ENCODE results near the gene HINFP. TPM values are rescaled to one million over a fixed set of nuclear protein-coding genes. Genes with fewer than 3 reads are reported as not detected.

Gene HINFP
- total and polyA plus RNA-seq, 2 experiments from 2014 or later, result 12.6 to 29.2 TPM

- Histone ChIP-seq H3K79me2 (replicated peaks; ENCODE audit: insufficient read depth) (peaks cover 42% of the 10 kb centered on the region), H3K4me3 (no peak overlapping the region)
- no peak overlapping the region for H3K4me3 Mint-ChIP-seq
Measured at GRCh38 chr11:119089319-119089718, 32.1 kb upstream of the HINFP start.

More at GRCh38 chr11:119089319-119089718, 32.1 kb upstream of the HINFP start:
- Histone ChIP-seq H3K36me3 (ENCODE audit: insufficient read depth) (peaks cover 4% of the 10 kb centered on the region), H3K27ac (ENCODE audit: low read depth) (no peak overlapping the region), H2AFZ (no peak overlapping the region), H4K20me1 (replicated peaks; ENCODE audit: insufficient read depth) (peaks cover 29% of the 10 kb centered on the region; the same call in 1 of the 2 replicates), H3K9me2 (ENCODE audit: insufficient read depth) (no peaks in the 10 kb centered on the region), H3K4me1 (ENCODE audit: insufficient read depth) (peaks cover 18% of the 10 kb centered on the region), H3K4me2 (no peak overlapping the region), H3K27me3 (ENCODE audit: insufficient read depth) (no peaks in the 10 kb centered on the region), H3F3A (replicated peaks; ENCODE audit: low read depth) (peaks cover 38% of the 10 kb centered on the region)
- TF ChIP-seq EZH2 (IDR thresholded peaks at IDR 0.05; ENCODE audit: low read depth, unreplicated experiment), result no peak
- no peak for TF ChIP-seq CTCF (conservative IDR thresholded peaks at IDR 0.05; ENCODE audit: low read depth in 2 of 2)
- TF ChIP-seq JUNB (IDR thresholded peaks at IDR 0.05; ENCODE audit: unreplicated experiment), result no peak
- no peak for TF ChIP-seq STAT1 (IDR thresholded peaks at IDR 0.05; ENCODE audit: unreplicated experiment)
- TF ChIP-seq CREB1 (CRISPR knock-in tag; IDR thresholded peaks at IDR 0.05; ENCODE audit: low read depth), result no peak
- no peak for TF ChIP-seq NANOG (IDR thresholded peaks at IDR 0.05; ENCODE audit: borderline replicate concordance)
- no peak for TF ChIP-seq POLR2AphosphoS5 (IDR thresholded peaks at IDR 0.05; ENCODE audit: low read depth)
- no peak for TF ChIP-seq ZNF331 (CRISPR knock-in tag; IDR thresholded peaks at IDR 0.05; ENCODE audit: low read depth)
- no peak for TF ChIP-seq ZNF114 (CRISPR knock-in tag; IDR thresholded peaks at IDR 0.05)
- TF ChIP-seq, protein P1, sequence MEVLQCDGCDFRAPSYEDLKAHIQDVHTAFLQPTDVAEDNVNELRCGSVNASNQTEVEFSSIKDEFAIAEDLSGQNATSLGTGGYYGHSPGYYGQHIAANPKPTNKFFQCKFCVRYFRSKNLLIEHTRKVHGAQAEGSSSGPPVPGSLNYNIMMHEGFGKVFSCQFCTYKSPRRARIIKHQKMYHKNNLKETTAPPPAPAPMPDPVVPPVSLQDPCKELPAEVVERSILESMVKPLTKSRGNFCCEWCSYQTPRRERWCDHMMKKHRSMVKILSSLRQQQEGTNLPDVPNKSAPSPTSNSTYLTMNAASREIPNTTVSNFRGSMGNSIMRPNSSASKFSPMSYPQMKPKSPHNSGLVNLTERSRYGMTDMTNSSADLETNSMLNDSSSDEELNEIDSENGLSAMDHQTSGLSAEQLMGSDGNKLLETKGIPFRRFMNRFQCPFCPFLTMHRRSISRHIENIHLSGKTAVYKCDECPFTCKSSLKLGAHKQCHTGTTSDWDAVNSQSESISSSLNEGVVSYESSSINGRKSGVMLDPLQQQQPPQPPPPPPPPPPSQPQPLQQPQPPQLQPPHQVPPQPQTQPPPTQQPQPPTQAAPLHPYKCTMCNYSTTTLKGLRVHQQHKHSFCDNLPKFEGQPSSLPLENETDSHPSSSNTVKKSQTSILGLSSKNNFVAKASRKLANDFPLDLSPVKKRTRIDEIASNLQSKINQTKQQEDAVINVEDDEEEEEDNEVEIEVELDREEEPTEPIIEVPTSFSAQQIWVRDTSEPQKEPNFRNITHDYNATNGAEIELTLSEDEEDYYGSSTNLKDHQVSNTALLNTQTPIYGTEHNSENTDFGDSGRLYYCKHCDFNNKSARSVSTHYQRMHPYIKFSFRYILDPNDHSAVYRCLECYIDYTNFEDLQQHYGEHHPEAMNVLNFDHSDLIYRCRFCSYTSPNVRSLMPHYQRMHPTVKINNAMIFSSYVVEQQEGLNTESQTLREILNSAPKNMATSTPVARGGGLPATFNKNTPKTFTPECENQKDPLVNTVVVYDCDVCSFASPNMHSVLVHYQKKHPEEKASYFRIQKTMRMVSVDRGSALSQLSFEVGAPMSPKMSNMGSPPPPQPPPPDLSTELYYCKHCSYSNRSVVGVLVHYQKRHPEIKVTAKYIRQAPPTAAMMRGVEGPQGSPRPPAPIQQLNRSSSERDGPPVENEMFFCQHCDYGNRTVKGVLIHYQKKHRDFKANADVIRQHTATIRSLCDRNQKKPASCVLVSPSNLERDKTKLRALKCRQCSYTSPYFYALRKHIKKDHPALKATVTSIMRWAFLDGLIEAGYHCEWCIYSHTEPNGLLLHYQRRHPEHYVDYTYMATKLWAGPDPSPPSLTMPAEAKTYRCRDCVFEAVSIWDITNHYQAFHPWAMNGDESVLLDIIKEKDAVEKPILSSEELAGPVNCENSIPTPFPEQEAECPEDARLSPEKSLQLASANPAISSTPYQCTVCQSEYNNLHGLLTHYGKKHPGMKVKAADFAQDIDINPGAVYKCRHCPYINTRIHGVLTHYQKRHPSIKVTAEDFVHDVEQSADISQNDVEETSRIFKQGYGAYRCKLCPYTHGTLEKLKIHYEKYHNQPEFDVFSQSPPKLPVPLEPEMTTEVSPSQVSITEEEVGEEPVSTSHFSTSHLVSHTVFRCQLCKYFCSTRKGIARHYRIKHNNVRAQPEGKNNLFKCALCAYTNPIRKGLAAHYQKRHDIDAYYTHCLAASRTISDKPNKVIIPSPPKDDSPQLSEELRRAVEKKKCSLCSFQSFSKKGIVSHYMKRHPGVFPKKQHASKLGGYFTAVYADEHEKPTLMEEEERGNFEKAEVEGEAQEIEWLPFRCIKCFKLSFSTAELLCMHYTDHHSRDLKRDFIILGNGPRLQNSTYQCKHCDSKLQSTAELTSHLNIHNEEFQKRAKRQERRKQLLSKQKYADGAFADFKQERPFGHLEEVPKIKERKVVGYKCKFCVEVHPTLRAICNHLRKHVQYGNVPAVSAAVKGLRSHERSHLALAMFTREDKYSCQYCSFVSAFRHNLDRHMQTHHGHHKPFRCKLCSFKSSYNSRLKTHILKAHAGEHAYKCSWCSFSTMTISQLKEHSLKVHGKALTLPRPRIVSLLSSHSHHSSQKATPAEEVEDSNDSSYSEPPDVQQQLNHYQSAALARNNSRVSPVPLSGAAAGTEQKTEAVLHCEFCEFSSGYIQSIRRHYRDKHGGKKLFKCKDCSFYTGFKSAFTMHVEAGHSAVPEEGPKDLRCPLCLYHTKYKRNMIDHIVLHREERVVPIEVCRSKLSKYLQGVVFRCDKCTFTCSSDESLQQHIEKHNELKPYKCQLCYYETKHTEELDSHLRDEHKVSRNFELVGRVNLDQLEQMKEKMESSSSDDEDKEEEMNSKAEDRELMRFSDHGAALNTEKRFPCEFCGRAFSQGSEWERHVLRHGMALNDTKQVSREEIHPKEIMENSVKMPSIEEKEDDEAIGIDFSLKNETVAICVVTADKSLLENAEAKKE (CRISPR knock-in tag; IDR thresholded peaks at IDR 0.05), result no peak
- TF ChIP-seq REST (IDR thresholded peaks at IDR 0.05; ENCODE audit: unreplicated experiment), result no peak
- TF ChIP-seq EZH2phosphoT487 (IDR thresholded peaks at IDR 0.05; ENCODE audit: unreplicated experiment), result no peak
- TF ChIP-seq, protein P2, sequence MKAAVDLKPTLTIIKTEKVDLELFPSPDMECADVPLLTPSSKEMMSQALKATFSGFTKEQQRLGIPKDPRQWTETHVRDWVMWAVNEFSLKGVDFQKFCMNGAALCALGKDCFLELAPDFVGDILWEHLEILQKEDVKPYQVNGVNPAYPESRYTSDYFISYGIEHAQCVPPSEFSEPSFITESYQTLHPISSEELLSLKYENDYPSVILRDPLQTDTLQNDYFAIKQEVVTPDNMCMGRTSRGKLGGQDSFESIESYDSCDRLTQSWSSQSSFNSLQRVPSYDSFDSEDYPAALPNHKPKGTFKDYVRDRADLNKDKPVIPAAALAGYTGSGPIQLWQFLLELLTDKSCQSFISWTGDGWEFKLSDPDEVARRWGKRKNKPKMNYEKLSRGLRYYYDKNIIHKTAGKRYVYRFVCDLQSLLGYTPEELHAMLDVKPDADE (IDR thresholded peaks at IDR 0.05), result no peak
- Mint-ChIP-seq H3K36me3 (ENCODE audit: low read depth) (peaks cover 48% of the 10 kb centered on the region), H3K4me1 (peaks cover 12% of the 10 kb centered on the region), H3K9me3 (no peaks in the 10 kb centered on the region; the same call in 2 of the 3 replicates), H3K27me3 (ENCODE audit: insufficient read depth, low read depth, poor library complexity) (peaks cover 16% of the 10 kb centered on the region), H3K27ac (no peak overlapping the region)
- no peak for ATAC-seq
- DNase-seq (ENCODE audit: low spot score), result no peak
